Gastroesophageal sphincter (tissue), 3 donors: ENCODE data around the gene MSANTD3.

Experiments used
- EP300 ChIP-seq: sonication (generic); formaldehyde crosslinking; IDR thresholded peaks from one replicate; pipeline ENCODE4 v1.6.1; 2017; ENCODE audit warnings: antibody characterized with exemption, mild to moderate bottlenecking
- POLR2A ChIP-seq, 2 donors: fragments of 450-650 bp; IDR thresholded peaks; one replicate each; pipeline ENCODE4 v1.6.1; 2017; ENCODE audit warnings: antibody characterized with exemption in 2 of 2, mild to moderate bottlenecking in 2 of 2, moderate library complexity in 1 of 2
- POLR2AphosphoS5 ChIP-seq: sonication (generic); formaldehyde crosslinking; IDR thresholded peaks from one replicate; pipeline ENCODE4 v1.6.1; 2017; ENCODE audit warnings: antibody characterized with exemption
- TF ChIP-seq, protein P1 (sequence below), 4 experiments: fragments of 200-600 bp in 2 of 4; fragments of 450-650 bp in 2 of 4; sonication (generic) in 1 of 4; IDR thresholded peaks; one replicate each; pipeline ENCODE4 v1.5.1; 2017 to 2019; ENCODE audit warnings: antibody characterized with exemption in 4 of 4, mild to moderate bottlenecking in 2 of 4, moderate library complexity in 2 of 4

- TF ChIP-seq POLR2A (IDR thresholded peaks at IDR 0.05) (no peak), EP300 (no peak), POLR2AphosphoS5 (no peak)
- TF ChIP-seq, protein P1, sequence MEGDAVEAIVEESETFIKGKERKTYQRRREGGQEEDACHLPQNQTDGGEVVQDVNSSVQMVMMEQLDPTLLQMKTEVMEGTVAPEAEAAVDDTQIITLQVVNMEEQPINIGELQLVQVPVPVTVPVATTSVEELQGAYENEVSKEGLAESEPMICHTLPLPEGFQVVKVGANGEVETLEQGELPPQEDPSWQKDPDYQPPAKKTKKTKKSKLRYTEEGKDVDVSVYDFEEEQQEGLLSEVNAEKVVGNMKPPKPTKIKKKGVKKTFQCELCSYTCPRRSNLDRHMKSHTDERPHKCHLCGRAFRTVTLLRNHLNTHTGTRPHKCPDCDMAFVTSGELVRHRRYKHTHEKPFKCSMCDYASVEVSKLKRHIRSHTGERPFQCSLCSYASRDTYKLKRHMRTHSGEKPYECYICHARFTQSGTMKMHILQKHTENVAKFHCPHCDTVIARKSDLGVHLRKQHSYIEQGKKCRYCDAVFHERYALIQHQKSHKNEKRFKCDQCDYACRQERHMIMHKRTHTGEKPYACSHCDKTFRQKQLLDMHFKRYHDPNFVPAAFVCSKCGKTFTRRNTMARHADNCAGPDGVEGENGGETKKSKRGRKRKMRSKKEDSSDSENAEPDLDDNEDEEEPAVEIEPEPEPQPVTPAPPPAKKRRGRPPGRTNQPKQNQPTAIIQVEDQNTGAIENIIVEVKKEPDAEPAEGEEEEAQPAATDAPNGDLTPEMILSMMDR (IDR thresholded peaks at IDR 0.05) = no peak
These were observed 9.1 kb upstream of the MSANTD3 start for GRCh38 chr9:100417815-100418214.
